Adrenal gland (tissue), 12 donors: ENCODE data around the gene CCDC200. TPM values are rescaled to one million over a fixed set of nuclear protein-coding genes. Genes with fewer than 3 reads are reported as not detected.

ENCODE experiments used
- DNase-seq, 7 donors: peaks; one replicate each; pipeline ENCODE4 v3.0.0-alpha.2; 2019 to 2020
- H3K27ac ChIP-seq, 5 donors: fragments of 200-600 bp; sonication (generic) in 4 of 5; 1 replicate in 3 of 5; 2 replicates in 2 of 5; pipeline versions ENCODE4 v1.5.1 to v1.8.0; 2016 to 2020; ENCODE audit warnings: mild to moderate bottlenecking in 1 of 5
- H3K27me3 ChIP-seq: fragments of 200-600 bp; 2 replicates; pipeline ENCODE4 v1.8.0; 2021
- H3K36me3 ChIP-seq, 2 donors: fragments of 200-600 bp; replicated peaks in 1 of 2; 1 replicate in 1 of 2; 2 replicates in 1 of 2; pipeline versions ENCODE4 v1.5.1 to v1.8.0; 2018 to 2022
- H3K4me1 ChIP-seq, 2 donors: fragments of 200-600 bp; replicated peaks in 1 of 2; 1 replicate in 1 of 2; 2 replicates in 1 of 2; pipeline versions ENCODE4 v1.5.1 to v1.8.0; 2018 to 2021
- H3K4me3 ChIP-seq, 4 donors: fragments of 200-600 bp; sonication (generic) in 3 of 4; one replicate each; pipeline ENCODE4 v1.5.1; 2016 to 2018
- H3K9me3 ChIP-seq, 3 donors: fragments of 200-600 bp; sonication (generic) in 1 of 3; replicated peaks in 1 of 3; 1 replicate in 2 of 3; 2 replicates in 1 of 3; pipeline versions ENCODE4 v1.5.1 to v1.8.0; 2016 to 2021
- POLR2A ChIP-seq, 2 donors: fragments of 450-650 bp; IDR thresholded peaks; one replicate each; pipeline ENCODE4 v1.6.1; 2017; ENCODE audit warnings: antibody characterized with exemption in 2 of 2, mild to moderate bottlenecking in 2 of 2, moderate library complexity in 1 of 2
- WGBS, 4 donors: extraction: QIAGEN DNeasy Blood & Tissue Kit in 2 of 4; methylation state at CpG; one replicate each; pipeline versions ENCODE4 v1.1.5 to v1.1.7; 2013 to 2017; 5-methylcytosine and 5-hydroxymethylcytosine counted together
- intact Hi-C, 2 donors: fragments of 100-400 bp; cut with DNase I; formaldehyde crosslinking; loops; one replicate each; pipeline versions ENCODE4 v1.14.1 to v1.15.0; 2022 to 2023
- polyA plus RNA-seq, 3 donors: library from polyadenylated mRNA; stranded (reverse); fragments of 200-250 nt in 2 of 3; fragments of 350-450 nt in 1 of 3; fragmentation: Illumina TruSeq in 1 of 3; extraction: RNeasy Lipid Tissue Mini Kit (QIAGEN cat#74804) in 1 of 3; gene quantifications; one replicate each; pipeline ENCODE4 v1.2.3, GENCODE V29; 2013 to 2014
- small RNA-seq, 2 donors: library from RNA; depleted of rRNA; stranded (forward); fragments of <200 nt; gene quantifications; one replicate each; pipeline ENCODE3, GENCODE V24; 2016
- total RNA-seq, 9 donors: library from RNA; depleted of rRNA in 4 of 9; stranded (reverse); fragments of >200 nt in 4 of 9; fragments of 120-200 nt in 1 of 9; fragmentation: NEBNext Ultra II Directional in 1 of 9; extraction: Animal tissue kit (Norgen Biotek cat#: 25700) in 1 of 9; gene quantifications; one replicate each; pipeline versions ENCODE4 v1.1.0 to v1.2.4, GENCODE V29; 2013 to 2023
- TF ChIP-seq, protein P1 (sequence below), 6 experiments: fragments of 450-650 bp in 4 of 6; fragments of 200-600 bp in 2 of 6; sonication (generic) in 1 of 6; IDR thresholded peaks; 1 replicate in 5 of 6; 2 replicates in 1 of 6; pipeline versions ENCODE4 v1.5.1 to v1.8.0; 2016 to 2021; ENCODE audit warnings: antibody characterized with exemption in 6 of 6, mild to moderate bottlenecking in 2 of 6, moderate library complexity in 1 of 6
- donor health status: healthy with polysubstance abuse.
- donor health status: Bipolar disorder and iron deficiency.
- donor health status: DM: yes; HTN: yes; CAD: no.
- donor health status: DM: no; HTN: no; CAD: no.
- donor health status: DM: no; HTN: no; CAD: no.
- donor health status: DM: yes; HTN: yes; CAD: no.

CCDC200 gene
- total and polyA plus RNA-seq, 12 donors, result not detected

DNA sequence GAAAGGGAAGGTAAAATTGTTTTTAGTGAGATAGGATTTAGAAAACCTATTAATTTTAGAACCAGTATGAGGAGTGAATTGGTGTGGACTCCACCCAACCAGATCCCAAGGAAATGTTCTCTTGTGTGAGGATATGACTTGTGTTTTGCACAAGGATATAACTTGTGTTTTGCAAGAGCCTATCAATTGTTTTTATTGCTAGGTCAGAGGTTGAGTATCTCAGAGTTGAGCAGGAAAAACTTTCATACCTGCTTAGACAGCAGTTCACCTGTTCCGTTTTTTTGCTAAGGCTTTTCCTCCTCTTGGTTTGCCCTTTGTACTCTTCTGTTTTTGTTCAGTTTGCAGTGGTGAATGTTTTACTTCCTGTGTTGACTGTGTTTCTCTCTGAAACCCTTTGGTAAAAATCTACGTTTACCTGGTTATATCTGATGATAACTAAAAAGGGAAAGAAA, 52.3 kb downstream of the CCDC200 start:
- TF ChIP-seq POLR2A (IDR thresholded peaks at IDR 0.05), result no peak
- TF ChIP-seq, protein P1, sequence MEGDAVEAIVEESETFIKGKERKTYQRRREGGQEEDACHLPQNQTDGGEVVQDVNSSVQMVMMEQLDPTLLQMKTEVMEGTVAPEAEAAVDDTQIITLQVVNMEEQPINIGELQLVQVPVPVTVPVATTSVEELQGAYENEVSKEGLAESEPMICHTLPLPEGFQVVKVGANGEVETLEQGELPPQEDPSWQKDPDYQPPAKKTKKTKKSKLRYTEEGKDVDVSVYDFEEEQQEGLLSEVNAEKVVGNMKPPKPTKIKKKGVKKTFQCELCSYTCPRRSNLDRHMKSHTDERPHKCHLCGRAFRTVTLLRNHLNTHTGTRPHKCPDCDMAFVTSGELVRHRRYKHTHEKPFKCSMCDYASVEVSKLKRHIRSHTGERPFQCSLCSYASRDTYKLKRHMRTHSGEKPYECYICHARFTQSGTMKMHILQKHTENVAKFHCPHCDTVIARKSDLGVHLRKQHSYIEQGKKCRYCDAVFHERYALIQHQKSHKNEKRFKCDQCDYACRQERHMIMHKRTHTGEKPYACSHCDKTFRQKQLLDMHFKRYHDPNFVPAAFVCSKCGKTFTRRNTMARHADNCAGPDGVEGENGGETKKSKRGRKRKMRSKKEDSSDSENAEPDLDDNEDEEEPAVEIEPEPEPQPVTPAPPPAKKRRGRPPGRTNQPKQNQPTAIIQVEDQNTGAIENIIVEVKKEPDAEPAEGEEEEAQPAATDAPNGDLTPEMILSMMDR (IDR thresholded peaks at IDR 0.05), result no peak
- Histone ChIP-seq H3K27ac (peak overlapping the region in 1 of 5 donors; percentile 6), H3K4me1 (peaks cover 19 to 53% of the 10 kb centered on the region in 2 donors), H3K27me3 (no peaks in the 10 kb centered on the region), H3K36me3 (peaks cover 0 to 47% of the 10 kb centered on the region in 2 donors), H3K9me3 (no peaks in the 10 kb centered on the region), H3K4me3 (no peak overlapping the region)
- 64 to 84% (median 70%) methylated on average over 2 of the region's 2 CpGs for WGBS, 4 donors
- intact Hi-C loops, result no loop called here
- DNase-seq, result no peak

DNA sequence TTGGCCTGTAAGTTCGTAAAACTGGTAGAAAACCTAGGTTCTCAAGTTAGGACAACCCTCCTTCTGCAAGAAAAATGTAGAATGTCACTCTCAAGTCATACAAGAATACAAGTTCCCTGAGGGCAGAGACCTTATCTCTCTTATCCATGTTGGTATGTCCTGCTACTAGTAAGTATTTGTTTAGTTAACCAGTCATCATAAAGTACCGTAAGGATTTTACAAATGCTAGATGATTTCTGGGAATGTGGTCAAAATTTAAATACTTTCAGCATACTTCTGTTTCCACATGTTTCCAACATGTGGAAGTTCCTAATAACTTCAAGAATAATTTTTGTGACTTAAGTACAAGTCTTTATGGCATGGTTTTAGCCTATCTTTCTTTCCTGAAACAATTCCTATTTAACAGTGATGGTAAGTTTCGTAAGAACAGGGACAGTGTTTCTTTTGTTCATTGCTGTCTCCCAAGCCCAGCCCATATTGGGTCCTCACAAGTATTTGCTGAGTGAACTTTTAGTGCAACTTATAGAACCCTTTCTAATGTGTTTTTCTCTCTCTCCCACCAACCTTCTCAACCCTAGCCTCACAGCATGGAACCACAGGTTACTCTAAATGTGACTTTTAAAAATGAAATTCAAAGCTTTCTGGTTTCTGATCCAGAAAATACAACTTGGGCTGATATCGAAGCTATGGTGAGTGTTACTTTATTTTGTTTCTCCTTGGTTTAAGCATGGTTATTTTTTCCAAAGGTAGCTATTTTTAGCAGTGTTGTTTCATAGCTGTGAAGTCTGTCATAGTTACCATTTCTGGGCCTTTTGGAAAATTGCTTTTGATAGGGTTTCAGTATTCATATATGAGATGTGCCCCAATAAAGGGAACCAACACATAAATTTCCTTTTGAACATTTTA, 53.0 kb downstream of the CCDC200 start:
- 66 to 77% (median 70%) methylated on average over 4 of the region's 4 CpGs for WGBS, 4 donors
- TF ChIP-seq POLR2A (IDR thresholded peaks at IDR 0.05), result no peak
- TF ChIP-seq, protein P1 (IDR thresholded peaks at IDR 0.05), result no peak
- H3K27me3 ChIP-seq, result no peaks in the 10 kb centered on the region
- no peak overlapping the region for H3K4me3 ChIP-seq
- intact Hi-C loops, result no loop called here
- no peaks in the 10 kb centered on the region for H3K9me3 ChIP-seq
- H3K27ac ChIP-seq, result peak overlapping the region in 1 of 5 donors; percentile 6
- H3K36me3 ChIP-seq, result peaks cover 0 to 40% of the 10 kb centered on the region in 2 donors
- peaks cover 19 to 53% of the 10 kb centered on the region in 2 donors for H3K4me1 ChIP-seq
- no peak for DNase-seq

GRCh38 chr17:43171586-43172487, 56.6 kb downstream of the CCDC200 start:
- TF ChIP-seq, protein P1 (IDR thresholded peaks at IDR 0.05), result peak in 2 of 6 experiments; percentile 7 to 18
- peak in 1 of 2 donors; percentile 21 for TF ChIP-seq POLR2A (IDR thresholded peaks at IDR 0.05)
- H3K4me1 ChIP-seq, result peaks cover 25 to 60% of the 10 kb centered on the region in 2 donors
- H3K27me3 ChIP-seq, result no peaks in the 10 kb centered on the region
- H3K9me3 ChIP-seq, result no peaks in the 10 kb centered on the region
- intact Hi-C loops, result loop anchor here in 1 of 2 donors (5.0 kb wide), 1 partner anchor 150 kb away; the partner anchor contains the start of gene VAT1
- H3K36me3 ChIP-seq, result peaks cover 0 to 12% of the 10 kb centered on the region in 2 donors
- peak overlapping the region; percentile 78 to 98 (median 97) for H3K27ac ChIP-seq
- 6 to 9% (median 8%) methylated on average over 12 of the region's 12 CpGs for WGBS, 4 donors
- peak; percentile 33 to 74 (median 62) for DNase-seq
- peak overlapping the region; percentile 50 to 82 (median 59) for H3K4me3 ChIP-seq

Small RNA genes lying within 50 kb of the gene (small RNA-seq; reads per million reads assigned to genes)
- gene RF00004 (0 reads per million in 2 donors), gene RNU2-1 (0 reads per million in 2 donors)

Other genes with a start within 250 kb of the CCDC200 start
- under 1 TPM in 3 of 9 donors, not detected in 6; 0.18 to 0.67 (median 0.28) TPM for gene PTGES3L, start 248.5 kb downstream of the CCDC200 start, total RNA-seq
- gene PTGES3L, start 248.5 kb downstream of the CCDC200 start, polyA plus RNA-seq, result under 1 TPM; 0.61 to 0.72 (median 0.62) TPM
- 10 to 100 TPM; 14.3 to 29.7 (median 17.4) TPM for gene RUNDC1, start 248.1 kb downstream of the CCDC200 start, total RNA-seq
- gene RUNDC1, start 248.1 kb downstream of the CCDC200 start, polyA plus RNA-seq, result 10 to 100 TPM in 2 of 3 donors, 1 to 10 TPM in 1; 7.6 to 20.6 (median 10.3) TPM
- 1,000 to 10,000 TPM in 3 of 9 donors, 100 to 1,000 TPM in 6; 356 to 1,636 (median 929) TPM for gene RPL27, start 230.2 kb downstream of the CCDC200 start, total RNA-seq
- 1,000 to 10,000 TPM; 1,877 to 2,291 (median 1,931) TPM for gene RPL27, start 230.2 kb downstream of the CCDC200 start, polyA plus RNA-seq
- 10 to 100 TPM; 38.4 to 72.9 (median 60.3) TPM for gene IFI35, start 221.8 kb downstream of the CCDC200 start, total RNA-seq
- gene IFI35, start 221.8 kb downstream of the CCDC200 start, polyA plus RNA-seq, result 10 to 100 TPM; 44.1 to 91.4 (median 68.1) TPM
- gene VAT1, start 206.2 kb downstream of the CCDC200 start, total RNA-seq, result 100 to 1,000 TPM; 280 to 744 (median 463) TPM
- gene VAT1, start 206.2 kb downstream of the CCDC200 start, polyA plus RNA-seq, result 100 to 1,000 TPM; 177 to 311 (median 269) TPM
- 1 to 10 TPM; 1.3 to 8.2 (median 4.0) TPM for gene RND2, start 203.4 kb downstream of the CCDC200 start, total RNA-seq
- gene RND2, start 203.4 kb downstream of the CCDC200 start, polyA plus RNA-seq, result 1 to 10 TPM; 2.4 to 6.3 (median 3.1) TPM
- gene BRCA1, start 103.3 kb downstream of the CCDC200 start, total RNA-seq, result 10 to 100 TPM in 2 of 9 donors, 1 to 10 TPM in 7; 1.9 to 10.4 (median 5.7) TPM
- 1 to 10 TPM; 1.1 to 3.4 (median 2.3) TPM for gene BRCA1, start 103.3 kb downstream of the CCDC200 start, polyA plus RNA-seq
- gene NBR1, start 57.4 kb downstream of the CCDC200 start, total RNA-seq, result 100 to 1,000 TPM in 7 of 9 donors, 10 to 100 TPM in 2; 63.6 to 139 (median 110) TPM
- 10 to 100 TPM; 38.6 to 83.4 (median 39.9) TPM for gene NBR1, start 57.4 kb downstream of the CCDC200 start, polyA plus RNA-seq
- 10 to 100 TPM in 4 of 9 donors, 1 to 10 TPM in 5; 2.1 to 20.1 (median 9.0) TPM for gene TMEM106A, start 16.7 kb downstream of the CCDC200 start, total RNA-seq
- gene TMEM106A, start 16.7 kb downstream of the CCDC200 start, polyA plus RNA-seq, result 1 to 10 TPM; 1.9 to 9.2 (median 4.5) TPM
- gene RNU2-1, start 5.4 kb upstream of the CCDC200 start, total RNA-seq, result 1,000 to 10,000 TPM in 4 of 9 donors, not detected in 5; 1,199 to 3,253 (median 2,829) TPM
- gene RNU2-1, start 5.4 kb upstream of the CCDC200 start, polyA plus RNA-seq, result not detected
- gene ARL4D, start 170.4 kb upstream of the CCDC200 start, total RNA-seq, result 1 to 10 TPM; 2.4 to 9.0 (median 5.7) TPM
- 1 to 10 TPM; 2.8 to 8.3 (median 3.2) TPM for gene ARL4D, start 170.4 kb upstream of the CCDC200 start, polyA plus RNA-seq